Spleen (tissue), 7 donors: Measurements from ENCODE around the gene PCED1B.

Experiments
- CTCF ChIP-seq, 11 experiments: fragments of 200-600 bp in 7 of 11; fragments of 450-650 bp in 4 of 11; sonication (generic) in 4 of 11; IDR thresholded peaks in 8 of 11; conservative IDR thresholded peaks in 3 of 11; 1 replicate in 7 of 11; 2 replicates in 4 of 11; pipeline versions ENCODE4 v1.4.0 to v1.8.0; 2016 to 2021; ENCODE audit warnings: antibody characterized with exemption in 11 of 11, inconsistent platforms in 4 of 11, mild to moderate bottlenecking in 1 of 11
- POLR2A ChIP-seq, 3 donors: fragments of 450-650 bp; IDR thresholded peaks; one replicate each; pipeline ENCODE4 v1.5.1; 2017; ENCODE audit warnings: antibody characterized with exemption in 3 of 3, mild to moderate bottlenecking in 1 of 3
- donor health status: DM: no; HTN: no; CAD: no; lungs with moderate emphysema.
- donor health status: DM: no; HTN: no; CAD: no.
- donor health status: DM: no; HTN: no; CAD: no.

GRCh38 chr12:47082796-47083621 lies 3.6 kb downstream of the PCED1B start:
- no peak for TF ChIP-seq CTCF (IDR thresholded peaks at IDR 0.05 in 8 of 11, conservative IDR thresholded peaks at IDR 0.05 in 3 of 11)
- TF ChIP-seq POLR2A (IDR thresholded peaks at IDR 0.05): no peak
